ENCODE measurements around the gene UST.
"Not testable (repeated sequence)": the region's sequence is repeated elsewhere in the genome, so short reads cannot be mapped to it uniquely, and the experiment has no call there.

UST gene

DNA sequence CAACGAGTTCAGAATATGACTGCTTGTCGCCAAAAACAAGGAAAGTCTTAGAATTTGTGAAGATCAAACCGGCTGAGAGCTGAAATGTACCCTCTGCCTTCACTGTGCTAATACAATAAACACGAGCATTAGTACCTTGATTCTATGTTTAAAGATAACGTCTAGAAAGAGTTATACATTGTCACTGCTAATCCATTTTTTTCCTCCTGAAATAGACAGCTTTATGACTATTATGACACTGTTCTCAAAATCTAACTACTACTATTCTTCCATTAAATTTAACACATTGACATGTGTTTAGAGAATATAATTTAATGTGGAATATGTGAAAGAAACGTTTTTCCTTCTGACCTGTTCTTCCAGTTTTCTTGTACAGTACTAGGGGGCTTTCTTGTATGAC is 204.8 kb downstream of the UST start:
- no peak for DNase-seq (ENCODE audit: low read depth)

DNA sequence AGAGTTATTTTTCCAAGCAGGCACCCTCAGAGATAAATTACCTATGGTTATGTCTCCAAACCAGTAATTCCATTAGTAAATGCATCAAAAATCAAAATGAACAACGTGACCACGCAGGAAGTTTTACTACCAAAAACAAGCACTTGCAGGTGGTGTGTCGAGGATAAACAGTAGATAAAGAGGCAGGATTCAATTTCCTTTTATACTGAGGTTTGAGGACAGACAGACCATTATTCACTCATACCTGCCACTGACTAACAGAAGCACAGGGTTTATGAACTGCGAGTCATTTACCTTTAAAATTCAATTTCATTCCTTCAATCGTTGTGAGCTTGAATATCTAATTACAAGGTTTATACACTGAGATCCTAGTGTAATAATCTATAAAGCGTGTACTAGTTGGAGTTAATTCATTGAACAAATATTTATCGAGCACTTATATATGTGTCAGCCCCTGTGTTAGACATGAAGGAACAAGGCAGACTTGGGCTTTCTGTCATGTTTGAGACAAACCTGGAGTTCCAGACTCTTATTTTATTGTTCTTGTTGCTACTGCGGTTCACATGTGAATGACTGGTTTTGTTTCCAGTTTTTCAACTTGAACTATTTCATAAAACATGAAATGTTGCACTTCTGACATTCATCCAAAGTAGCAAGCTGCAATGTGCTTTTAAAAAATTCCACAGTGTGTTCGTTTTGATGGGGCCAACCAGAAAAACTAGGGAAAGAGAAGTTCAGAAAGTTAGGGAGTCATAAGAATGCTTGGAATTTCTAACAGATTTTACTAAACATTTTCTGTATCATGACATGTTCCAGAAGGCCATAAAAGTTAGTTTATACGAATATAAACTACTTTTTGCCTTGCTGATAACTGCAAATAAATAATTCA is 205.6 kb downstream of the UST start:
- DNase-seq (ENCODE audit: low read depth), result peak; percentile 70

DNA sequence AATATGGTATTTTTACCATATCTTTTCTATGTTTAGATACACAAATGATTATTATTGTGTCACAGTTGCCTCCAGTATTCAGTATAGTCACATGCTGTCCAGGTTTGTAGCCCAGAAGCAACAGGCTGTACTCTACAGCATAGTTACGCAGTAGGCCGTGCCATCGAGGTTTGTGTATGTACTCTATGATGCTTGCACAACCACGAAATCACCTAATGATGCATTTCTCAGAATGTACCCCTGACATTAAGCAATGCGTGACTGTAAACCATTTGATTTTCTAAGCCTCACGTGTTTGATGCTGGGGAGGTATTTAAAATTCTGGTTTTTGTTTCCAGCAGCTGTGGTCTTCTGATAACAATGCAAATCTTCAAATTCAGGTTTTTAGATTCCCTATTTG is 207.6 kb downstream of the UST start:
- no peak for DNase-seq (ENCODE audit: low read depth)

DNA sequence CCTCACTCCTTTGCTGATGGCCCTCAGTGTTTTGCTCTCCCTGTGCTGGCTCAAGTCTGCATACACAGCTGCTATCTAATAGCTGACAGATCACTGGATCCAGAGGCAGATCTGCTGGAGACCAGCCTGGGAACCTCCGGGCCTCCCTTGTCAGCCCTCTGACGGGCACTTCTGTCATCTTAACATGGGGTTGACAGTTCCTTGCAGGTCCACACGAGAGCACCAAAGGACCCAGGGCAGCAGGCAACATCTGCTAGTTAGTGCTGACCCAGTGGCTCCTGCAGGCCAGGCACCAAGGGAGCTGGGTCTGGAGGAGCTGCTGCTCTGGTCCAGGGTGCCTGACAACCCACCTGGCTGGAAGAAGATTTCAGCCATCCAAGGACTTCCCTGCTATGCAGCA is 208.1 kb downstream of the UST start:
- no peak for DNase-seq (ENCODE audit: low read depth)

DNA sequence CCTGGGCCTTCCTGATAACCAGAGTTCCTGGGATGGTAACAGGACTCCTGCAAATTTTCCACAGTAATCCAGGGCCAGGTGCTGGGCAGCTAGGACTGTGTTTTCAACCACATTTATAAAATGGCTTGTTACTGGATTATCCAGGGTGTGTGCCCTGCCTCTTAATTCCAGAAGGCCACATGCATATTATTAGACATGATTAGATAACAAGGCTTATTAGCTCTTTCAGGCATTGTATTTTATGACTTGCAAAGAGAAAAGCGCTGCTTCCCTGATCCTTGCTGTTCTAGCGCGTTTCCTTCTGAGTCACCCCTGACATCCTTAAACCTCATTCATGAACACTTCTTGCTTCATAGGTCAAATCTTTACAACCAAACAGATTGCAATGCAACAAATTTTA is 208.6 kb downstream of the UST start:
- DNase-seq (ENCODE audit: low read depth), result no peak

DNA sequence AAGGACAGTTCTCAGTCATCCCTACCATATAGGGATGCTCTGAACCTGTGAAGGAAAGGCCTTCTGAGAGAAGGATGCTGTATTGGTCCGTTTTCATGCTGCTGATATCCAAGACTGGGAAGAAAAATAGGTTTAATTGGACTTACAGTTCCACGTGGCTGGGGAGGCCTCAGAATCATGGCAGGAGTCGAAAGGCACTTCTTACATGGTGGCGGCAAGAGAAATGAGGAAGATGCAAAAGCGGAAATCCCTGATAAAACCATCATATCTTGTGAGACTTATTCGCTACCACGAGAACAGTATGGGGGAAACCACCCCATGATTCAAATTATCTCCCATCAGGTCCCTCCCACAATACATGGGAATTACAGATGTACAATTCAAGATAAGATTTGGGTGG is 209.3 kb downstream of the UST start:
- not testable (repeated sequence) for DNase-seq (ENCODE audit: low read depth)

DNA sequence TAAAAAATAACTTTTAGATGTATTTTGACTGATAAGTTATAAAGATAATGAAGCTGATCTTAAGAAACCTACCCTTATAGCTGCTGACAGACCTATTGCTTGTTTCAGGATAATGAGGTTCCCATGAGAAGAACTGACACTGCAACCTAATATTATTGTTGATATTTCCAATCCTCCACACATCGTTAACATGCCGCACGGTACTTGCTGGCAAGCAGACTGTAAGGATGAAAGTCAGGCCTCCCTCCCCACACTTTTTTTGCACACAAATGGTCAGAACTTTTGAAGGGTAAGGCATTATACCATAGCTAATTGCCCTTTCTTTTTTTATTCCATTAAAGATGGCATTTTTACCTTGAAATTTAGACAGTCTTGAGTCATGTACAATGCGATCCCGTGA is 210.9 kb downstream of the UST start:
- DNase-seq (ENCODE audit: low read depth), result no peak

DNA sequence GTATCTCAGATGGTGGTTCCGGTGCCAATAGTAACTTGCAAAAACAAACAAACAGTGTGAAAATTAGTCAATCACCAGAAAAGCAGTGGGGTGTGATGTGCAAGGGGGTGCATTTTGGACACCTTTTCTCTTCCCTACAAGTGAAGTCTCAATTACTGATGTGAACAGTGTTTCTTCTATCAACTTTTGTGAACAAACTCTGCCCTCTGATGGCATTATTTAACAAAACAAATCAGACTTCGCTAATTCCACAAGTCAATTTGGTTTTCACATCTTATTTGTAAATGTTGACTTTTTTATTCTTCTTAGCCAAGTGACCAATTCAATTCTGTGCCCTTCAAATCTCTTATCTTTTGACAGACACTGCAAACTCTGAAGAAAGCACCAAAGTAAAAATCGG is 212.2 kb downstream of the UST start:
- no peak for DNase-seq (ENCODE audit: low read depth)

DNA sequence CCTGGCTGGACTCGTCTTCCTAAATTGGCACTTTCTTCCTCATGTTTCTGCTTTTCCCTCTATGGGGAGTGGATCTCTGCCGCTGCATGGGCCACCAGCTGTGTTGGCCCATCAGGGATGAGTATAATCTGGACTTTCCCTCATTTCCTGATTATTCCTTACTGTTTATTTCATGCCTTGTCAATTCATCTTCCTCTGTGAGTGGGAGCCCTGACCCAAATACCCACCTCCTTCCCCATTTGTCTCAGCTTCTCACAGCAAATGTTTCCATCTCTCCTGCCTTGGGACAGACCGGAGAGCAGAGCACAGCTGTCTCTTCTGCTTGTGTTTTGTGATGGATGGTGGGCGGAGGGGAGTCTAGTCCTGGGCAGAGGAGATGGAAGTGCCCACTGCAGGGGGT is 212.7 kb downstream of the UST start:
- DNase-seq (ENCODE audit: low read depth), result no peak

DNA sequence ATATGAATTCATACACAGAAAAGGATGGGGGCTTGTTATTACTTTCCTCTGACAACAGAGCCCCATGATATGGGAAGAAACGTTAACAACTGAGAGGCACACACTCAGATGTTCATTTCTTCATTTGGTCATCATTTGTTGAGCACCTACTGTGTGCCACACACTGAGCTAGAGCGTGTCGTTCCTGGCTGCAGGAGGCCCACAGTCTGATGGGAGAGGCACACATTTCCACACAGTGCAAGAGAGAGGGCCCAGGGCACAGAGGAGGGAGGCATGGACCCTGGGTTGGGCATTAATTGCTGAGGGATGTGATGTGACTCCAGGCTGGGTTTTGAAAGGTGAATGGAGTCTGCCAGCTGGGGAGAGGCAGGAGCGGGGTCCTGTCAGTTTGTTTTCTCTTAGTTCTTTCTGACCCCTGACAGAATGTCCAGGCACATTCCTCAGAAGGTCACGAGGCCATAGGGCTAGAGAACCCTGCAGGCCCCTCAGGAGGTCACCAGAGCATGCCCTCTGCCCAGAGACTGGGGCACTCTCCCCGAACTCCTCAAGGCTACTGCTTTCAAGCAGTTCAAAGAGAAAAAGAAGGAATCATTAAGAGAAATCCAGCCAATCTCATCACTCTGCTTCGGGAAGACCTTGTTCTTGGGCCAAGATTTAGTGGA is 216.2 kb downstream of the UST start:
- no peak for DNase-seq (ENCODE audit: low read depth)

DNA sequence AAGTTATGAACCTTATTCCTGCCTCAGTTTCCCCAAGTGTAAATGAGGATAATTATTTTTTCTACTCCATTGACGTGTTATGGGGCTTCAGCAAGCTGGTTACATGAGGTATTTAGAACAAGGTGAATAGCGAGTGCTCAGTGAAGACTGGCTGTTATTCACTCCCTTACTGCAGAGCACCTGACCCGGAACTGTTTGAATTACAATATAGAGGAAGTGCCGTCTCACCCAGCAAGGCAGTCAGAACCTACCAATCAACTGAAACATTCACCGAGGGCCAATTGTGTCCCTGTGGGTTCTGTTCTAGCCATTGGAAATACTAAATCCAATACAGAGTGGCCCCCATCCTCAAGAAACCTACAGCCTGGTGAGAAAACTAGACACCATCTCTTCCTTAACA is 216.9 kb downstream of the UST start:
- no peak for DNase-seq (ENCODE audit: low read depth)

DNA sequence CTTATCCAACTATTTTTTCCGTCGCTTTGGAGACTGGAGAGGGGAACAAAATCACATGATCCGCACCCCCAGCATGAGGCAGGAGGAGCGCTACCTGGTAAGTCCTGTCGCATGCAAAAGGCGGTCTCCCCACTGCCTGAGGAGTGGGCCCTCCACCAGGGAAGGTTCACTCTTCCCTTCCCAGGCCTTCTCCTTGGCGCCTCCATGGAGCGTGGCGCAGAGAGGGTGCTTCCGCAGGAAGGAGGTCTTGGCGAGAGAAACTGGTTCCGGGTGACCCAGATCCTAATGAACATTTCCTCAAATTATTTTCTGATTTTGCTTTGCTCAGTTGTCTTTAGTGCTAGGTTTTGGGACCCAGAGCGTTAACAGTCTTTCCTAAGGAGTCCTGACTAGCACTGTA is 217.6 kb downstream of the UST start:
- no peak for DNase-seq (ENCODE audit: low read depth)

DNA sequence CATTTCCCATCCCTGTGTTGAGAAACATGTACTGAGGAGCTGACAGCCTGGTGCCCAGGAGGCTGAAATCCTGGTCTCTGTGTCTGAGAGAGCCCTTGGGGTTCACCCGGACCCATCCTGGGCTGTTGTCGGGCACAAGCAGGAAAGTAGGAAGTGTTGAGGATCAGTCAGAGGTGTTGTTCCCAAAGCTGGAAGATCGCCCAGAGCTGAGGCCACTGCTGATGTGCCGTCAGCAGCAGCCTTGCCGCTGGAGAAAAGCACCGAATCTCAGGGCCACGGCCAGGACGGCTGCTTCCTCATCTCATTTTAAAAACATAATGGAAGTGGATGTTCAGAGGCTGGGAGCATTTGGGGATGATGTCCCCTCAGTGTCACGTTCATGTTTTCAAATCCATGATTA is 218.5 kb downstream of the UST start:
- DNase-seq (ENCODE audit: low read depth), result no peak

DNA sequence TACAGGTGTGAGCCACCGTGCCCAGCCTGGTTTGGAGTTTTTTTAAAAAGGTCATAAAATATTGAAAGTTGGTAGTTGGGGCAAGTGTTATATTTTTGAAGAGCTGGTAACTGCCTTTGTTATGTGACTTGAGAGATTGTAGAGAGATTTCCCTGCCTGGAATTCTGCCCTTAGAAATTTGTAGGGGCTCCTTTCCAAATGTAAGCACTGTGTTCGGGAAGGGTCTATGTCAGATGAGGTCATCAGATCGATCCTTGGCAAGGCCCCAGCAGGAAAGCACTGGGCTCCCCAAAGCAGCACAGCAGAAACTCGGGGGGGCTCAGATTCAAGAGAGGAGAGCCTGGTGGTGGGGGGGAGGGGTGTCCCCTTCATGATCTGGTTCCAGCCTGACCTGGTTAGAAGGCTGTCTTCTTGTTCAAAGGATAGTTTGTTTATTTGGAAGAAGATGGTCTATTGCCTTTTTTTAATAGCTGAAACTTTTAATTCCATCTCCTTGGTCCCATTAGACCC is 220.2 kb downstream of the UST start:
- DNase-seq (ENCODE audit: low read depth), result no peak

DNA sequence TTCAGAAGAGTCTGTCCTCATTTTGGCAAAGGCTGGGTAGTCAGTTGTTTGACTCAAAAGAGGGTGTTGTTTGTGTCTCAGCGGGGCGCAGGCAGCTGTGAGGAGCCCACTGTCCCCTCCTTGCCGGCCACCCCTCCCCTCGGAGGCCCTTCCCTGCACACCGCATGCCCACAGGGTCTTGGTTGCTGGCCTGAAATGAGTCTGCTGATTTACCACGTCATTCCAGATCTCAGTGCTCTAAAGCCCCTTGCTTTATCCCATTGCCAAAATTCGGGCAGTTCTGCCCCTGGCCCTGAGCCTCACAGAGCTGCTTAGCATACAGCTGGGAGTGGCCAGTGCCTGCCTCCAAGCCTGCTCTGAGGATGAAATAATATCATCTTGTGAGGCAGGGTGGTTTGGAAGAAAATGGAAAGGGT is 220.7 kb downstream of the UST start:
- DNase-seq (ENCODE audit: low read depth), result no peak

DNA sequence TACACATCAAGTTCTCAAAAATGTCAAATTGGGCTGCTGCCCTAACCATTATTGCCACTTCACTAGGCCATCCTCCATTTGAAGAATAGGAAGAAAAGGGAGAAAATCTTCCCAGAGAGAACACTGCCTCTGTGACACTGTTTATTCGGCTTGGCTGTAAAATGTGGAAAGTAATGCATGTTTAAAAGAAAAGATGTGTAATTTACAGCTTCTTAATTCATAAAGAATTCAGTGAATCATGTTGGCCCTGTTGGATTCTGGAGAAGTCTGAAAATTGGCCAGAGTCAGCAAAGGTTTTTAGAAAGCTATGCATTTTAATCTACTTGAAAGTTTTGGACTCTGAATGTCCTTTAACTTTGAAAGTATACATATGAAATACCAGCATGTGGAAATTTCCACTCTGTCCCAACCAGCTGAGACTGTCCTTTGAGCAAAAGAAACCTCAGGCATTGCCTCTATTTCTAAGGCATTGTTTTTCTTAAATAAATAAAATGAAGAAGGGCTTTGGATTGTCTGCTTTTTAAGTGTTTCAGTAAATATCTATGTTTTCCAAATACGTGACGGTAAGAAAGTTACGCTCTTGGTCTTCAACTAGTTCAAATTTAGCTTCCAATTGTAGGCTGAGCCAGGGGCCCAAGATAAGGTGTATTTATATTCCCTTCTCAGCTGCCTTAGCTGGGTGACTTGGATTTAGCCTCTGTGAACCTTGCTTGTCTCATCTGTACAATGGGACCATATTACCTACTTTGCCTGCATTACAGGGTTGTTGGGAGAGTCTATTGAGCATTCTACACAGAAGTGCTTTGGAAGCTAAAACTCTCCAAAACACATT is 222.2 kb downstream of the UST start:
- peak; percentile 49 for DNase-seq (ENCODE audit: low read depth)

DNA sequence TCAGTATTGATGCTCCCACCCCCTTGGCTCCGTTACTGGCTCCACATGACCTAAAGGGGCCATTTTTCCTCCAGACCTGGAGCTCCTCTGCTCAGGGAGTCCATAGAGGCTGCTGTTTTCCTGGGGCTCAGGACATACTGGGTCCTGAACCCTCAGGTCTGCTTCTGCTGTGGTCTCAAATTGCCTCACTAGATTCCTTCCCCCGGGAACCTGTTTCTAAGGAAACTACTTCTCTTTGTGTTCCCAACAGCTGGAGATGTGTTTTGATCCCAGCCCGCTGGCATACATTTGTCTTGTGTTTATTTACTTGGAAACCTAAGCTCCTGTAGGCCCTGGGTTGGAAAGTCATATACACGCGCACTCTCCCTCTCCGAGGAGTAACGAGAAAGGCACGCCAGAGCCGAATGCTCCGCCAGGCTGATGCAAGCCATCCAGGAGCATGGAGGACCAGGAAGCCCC is 222.8 kb downstream of the UST start:
- no peak for DNase-seq (ENCODE audit: low read depth)

DNA sequence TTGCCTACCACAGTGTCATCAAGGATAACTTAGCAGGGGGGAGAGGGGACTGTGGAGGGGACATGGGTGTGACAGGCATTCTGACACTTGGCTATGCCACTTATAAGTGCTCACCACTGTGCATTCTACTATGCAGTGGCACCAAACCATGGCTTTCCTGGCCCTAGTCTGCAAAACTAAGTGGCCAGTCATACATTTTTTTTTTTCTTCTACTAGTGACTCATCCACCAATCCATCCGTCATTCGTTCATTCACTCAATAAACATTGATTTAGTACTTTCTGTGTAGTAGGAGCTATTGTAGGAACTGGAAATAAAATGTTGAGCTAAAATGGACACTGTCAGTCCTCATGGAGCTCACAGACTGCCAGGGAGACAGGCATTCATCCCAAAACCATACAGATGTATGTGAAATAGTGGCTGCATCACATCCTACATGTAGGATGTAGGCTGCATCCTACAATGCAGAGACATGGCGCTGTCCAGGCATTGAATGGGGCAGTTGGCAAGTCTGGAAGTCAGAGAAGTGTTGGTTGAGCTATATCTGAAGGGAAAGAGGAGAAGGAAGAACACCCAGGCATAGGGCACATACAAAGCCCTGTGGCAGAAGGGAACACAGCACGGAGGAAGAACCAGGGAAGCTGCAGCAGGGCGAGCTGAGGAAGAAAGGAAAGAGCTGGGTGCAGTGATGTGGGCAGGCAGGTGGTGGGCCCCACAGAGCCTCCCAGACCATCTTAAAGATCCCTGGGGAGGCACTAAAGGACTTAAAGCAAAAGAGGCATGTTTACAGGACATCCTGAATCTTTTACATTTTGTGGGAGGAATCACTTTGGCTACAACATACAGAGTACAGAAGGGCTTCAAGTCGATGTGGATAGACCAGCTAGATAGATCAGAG is 224.4 kb downstream of the UST start:
- no peak for DNase-seq (ENCODE audit: low read depth)

DNA sequence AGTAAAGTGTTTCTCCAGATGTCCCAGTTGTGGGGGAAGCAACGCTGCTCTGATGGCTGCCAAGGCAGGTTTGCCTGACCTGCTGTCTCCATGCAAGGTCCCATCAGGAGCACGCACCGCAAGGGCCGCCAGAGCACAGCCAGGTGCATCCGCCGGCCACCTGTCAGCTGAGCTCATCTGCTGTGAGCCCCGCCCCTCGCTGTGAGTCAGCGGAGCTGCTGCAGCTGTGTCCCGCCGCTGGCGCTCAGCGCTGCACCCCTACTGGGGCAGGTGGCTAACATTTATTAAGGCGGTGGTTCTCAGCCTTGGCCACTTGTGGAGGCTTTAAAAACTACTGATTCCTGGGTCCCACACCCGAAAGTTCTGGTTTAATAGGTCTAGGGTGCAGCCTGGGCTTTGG is 225.7 kb downstream of the UST start:
- DNase-seq (ENCODE audit: low read depth), result no peak

DNA sequence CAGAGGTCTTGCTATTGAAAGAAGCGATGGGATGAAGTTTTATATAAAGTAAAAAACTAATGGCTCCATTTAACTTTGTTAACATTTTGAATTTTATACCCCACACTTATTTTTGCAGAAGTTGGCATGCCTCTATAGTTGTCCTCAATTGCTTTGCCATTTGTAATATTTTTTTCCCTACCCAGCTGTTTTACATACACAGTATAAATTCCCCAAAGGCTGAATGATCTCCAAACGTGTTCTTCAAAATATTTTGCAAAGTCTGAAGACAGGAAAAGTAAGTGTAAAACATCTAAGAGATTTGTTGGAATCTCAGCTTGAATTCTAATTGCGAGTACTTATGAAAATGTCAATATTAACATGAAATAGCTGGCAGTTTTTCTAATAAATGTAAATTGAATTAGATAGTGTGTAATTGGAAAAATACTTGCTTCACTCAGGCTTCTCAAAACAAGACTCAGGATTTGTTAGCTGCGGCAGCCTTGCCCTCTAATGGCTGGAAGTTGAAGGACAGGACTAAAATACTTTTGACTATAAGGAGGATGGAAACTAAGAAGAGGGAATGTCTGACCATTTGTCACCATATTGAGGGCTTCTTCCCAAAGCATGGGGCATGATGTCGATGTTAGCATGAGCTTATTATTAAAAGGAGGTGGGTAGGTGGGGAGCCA is 226.8 kb downstream of the UST start:
- no peak for DNase-seq (ENCODE audit: low read depth)

DNA sequence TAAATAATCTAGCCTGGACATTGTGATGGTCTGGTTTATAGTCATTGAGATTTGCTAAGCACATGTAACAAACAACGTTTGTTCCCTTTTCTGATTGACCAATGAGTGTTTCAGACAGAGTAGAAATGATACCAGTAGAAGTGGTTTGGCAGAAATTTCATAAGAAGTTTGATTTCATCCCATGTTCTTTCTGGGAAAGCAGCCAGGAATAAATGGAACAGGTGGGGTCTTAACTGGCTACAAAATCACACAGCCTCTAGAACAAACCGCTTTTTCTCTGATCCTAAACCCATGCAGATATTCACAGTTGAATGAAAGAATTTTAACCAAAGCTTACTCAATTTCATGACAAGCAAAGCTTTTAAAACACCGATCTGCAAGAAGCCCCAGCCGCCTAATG is 227.5 kb downstream of the UST start:
- no peak for DNase-seq (ENCODE audit: low read depth)

Data from GM04503 (cell line).